Neural progenitor cell (in vitro differentiated cells): ENCODE measurements around the gene EHD4. TPM values are rescaled to one million over a fixed set of nuclear protein-coding genes. Genes with fewer than 3 reads are reported as not detected.

Source experiments
- DNase-seq: peaks from one replicate; pipeline ENCODE4 v3.0.0-alpha.2; 2016; ENCODE audit warnings: low spot score
- H2AFZ ChIP-seq: fragments of 200-600 bp; sonication (generic); replicated peaks from 2 replicates; pipeline ENCODE4 v1.6.1; 2016; ENCODE audit warnings: antibody characterized with exemption
- H3F3A ChIP-seq: fragments of 200-600 bp; sonication (generic); 2 replicates; pipeline ENCODE4 v1.6.1; 2016; ENCODE audit warnings: antibody characterized with exemption, low read depth
- H3K27ac ChIP-seq: fragments of 200-600 bp; sonication (generic); 2 replicates; pipeline ENCODE4 v1.5.1; 2016; ENCODE audit warnings: mild to moderate bottlenecking
- H3K27me3 ChIP-seq: fragments of 200-600 bp; sonication (generic); 2 replicates; pipeline ENCODE4 v1.6.1; 2016; ENCODE audit warnings: mild to moderate bottlenecking, moderate library complexity
- H3K36me3 ChIP-seq: fragments of 200-600 bp; sonication (generic); 2 replicates; pipeline ENCODE4 v1.5.1; 2016
- H3K4me1 ChIP-seq: fragments of 200-600 bp; sonication (generic); 2 replicates; pipeline ENCODE4 v1.6.1; 2016; ENCODE audit warnings: mixed run types
- H3K4me2 ChIP-seq: fragments of 200-600 bp; sonication (generic); 2 replicates; pipeline ENCODE4 v1.6.1; 2016
- H3K4me3 ChIP-seq: fragments of 200-600 bp; sonication (generic); 2 replicates; pipeline ENCODE4 v1.5.1; 2016
- H3K79me2 ChIP-seq: fragments of 200-600 bp; sonication (generic); 2 replicates; pipeline ENCODE4 v1.6.1; 2016; ENCODE audit warnings: low read depth
- H3K9ac ChIP-seq: fragments of 200-600 bp; sonication (generic); 2 replicates; pipeline ENCODE4 v1.6.1; 2016
- H3K9me3 ChIP-seq: fragments of 200-600 bp; sonication (generic); 2 replicates; pipeline ENCODE4 v1.5.1; 2016; ENCODE audit warnings: low read depth
- H4K20me1 ChIP-seq: fragments of 200-600 bp; sonication (generic); 2 replicates; pipeline ENCODE4 v1.6.1; 2016; ENCODE audit warnings: low read depth
- H3K27ac Mint-ChIP-seq: 3 replicates; pipeline ENCODE4 v1.8.0; 2021; ENCODE audit warnings: mixed read lengths
- H3K27me3 Mint-ChIP-seq: 2 replicates; pipeline ENCODE4 v1.8.0; 2022; ENCODE audit warnings: low read depth, mild to moderate bottlenecking, inconsistent platforms, moderate library complexity, mixed read lengths; ENCODE audit not compliant: insufficient read depth
- H3K36me3 Mint-ChIP-seq: 3 replicates; pipeline ENCODE4 v1.8.0; 2021; ENCODE audit warnings: mixed read lengths
- H3K4me1 Mint-ChIP-seq: 3 replicates; pipeline ENCODE4 v1.8.0; 2021; ENCODE audit warnings: mixed read lengths
- H3K4me3 Mint-ChIP-seq: 3 replicates; pipeline ENCODE4 v1.8.0; 2021; ENCODE audit warnings: mild to moderate bottlenecking, moderate library complexity, mixed read lengths
- H3K9me3 Mint-ChIP-seq: 3 replicates; pipeline ENCODE4 v1.8.0; 2020; ENCODE audit warnings: mixed read lengths
- EZH2 ChIP-seq: fragments of 200-600 bp; sonication (generic); IDR thresholded peaks from 2 replicates; pipeline ENCODE4 v1.6.1; 2017; ENCODE audit warnings: antibody characterized with exemption, mild to moderate bottlenecking, moderate library complexity
- EZH2phosphoT487 ChIP-seq: fragments of 200-600 bp; sonication (generic); IDR thresholded peaks from 2 replicates; pipeline ENCODE4 v1.6.1; 2017; ENCODE audit warnings: antibody characterized with exemption
- total RNA-seq: library from RNA; depleted of rRNA; stranded (reverse); fragments of >200 nt; gene quantifications from 2 replicates; pipeline ENCODE4 v1.2.3, GENCODE V29; 2015; ENCODE audit warnings: low replicate concordance
- TF ChIP-seq, protein P1 (sequence below): fragments of 200-600 bp; sonication (generic); IDR thresholded peaks from 2 replicates; pipeline ENCODE4 v1.5.1; 2017; ENCODE audit warnings: antibody characterized with exemption, mild to moderate bottlenecking

EHD4 gene
- total RNA-seq, 1 donor from 2014 or later = 6.9 TPM

DNA sequence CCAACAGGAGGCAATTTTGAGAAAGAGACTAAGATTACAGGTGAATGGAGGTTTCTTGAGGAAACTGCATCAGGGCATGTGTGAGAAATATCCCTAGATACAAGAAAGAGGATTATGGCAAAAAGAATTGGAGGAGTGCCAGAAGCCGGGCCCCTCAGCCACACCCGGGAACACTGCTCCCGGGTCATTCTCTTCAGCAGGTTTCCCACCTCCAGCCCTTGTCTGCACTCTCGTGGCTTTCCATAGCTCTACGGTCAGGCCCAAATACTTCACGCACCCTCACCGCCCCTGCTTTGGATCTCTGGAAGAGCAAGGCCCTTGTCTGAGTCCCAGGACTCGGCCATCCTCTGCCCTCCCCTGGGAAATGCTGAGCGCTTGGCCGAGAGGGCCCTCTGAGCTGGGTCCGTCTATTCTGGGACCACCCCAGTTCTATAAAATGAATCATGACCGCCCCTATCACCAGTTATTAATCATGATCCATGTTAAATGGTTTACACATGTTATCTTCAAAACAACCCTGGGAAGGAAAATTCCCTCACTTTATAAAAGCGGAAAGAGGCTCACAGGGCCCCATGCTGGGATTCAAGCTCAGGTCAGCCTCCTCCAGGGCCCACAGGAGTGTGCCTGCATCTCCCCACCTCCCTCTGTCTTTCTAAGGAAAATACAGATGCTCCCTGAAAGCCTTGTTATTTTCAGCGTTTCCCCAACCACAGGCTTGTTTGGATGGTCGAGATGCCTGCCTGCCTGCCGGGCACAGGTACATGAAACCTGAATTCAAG lies 39.7 kb downstream of the EHD4 start:
- no peak for DNase-seq
- Histone ChIP-seq H4K20me1 (no peaks in the 10 kb centered on the region), H3F3A (peaks cover 3% of the 10 kb centered on the region), H3K79me2 (no peaks in the 10 kb centered on the region), H3K36me3 (no peaks in the 10 kb centered on the region), H3K27me3 (no peaks in the 10 kb centered on the region), H3K9ac (no peak overlapping the region), H2AFZ (no peak overlapping the region), H3K4me2 (no peak overlapping the region), H3K4me3 (no peak overlapping the region), H3K9me3 (no peaks in the 10 kb centered on the region), H3K4me1 (peaks cover 28% of the 10 kb centered on the region), H3K27ac (no peak overlapping the region)
- Mint-ChIP-seq H3K9me3 (no peaks in the 10 kb centered on the region), H3K4me3 (no peak overlapping the region), H3K27ac (no peak overlapping the region), H3K4me1 (peaks cover 17% of the 10 kb centered on the region), H3K36me3 (peaks cover 2% of the 10 kb centered on the region), H3K27me3 (peaks cover 5% of the 10 kb centered on the region)
- no peak for TF ChIP-seq EZH2
- no peak for TF ChIP-seq EZH2phosphoT487
- TF ChIP-seq, protein P1, sequence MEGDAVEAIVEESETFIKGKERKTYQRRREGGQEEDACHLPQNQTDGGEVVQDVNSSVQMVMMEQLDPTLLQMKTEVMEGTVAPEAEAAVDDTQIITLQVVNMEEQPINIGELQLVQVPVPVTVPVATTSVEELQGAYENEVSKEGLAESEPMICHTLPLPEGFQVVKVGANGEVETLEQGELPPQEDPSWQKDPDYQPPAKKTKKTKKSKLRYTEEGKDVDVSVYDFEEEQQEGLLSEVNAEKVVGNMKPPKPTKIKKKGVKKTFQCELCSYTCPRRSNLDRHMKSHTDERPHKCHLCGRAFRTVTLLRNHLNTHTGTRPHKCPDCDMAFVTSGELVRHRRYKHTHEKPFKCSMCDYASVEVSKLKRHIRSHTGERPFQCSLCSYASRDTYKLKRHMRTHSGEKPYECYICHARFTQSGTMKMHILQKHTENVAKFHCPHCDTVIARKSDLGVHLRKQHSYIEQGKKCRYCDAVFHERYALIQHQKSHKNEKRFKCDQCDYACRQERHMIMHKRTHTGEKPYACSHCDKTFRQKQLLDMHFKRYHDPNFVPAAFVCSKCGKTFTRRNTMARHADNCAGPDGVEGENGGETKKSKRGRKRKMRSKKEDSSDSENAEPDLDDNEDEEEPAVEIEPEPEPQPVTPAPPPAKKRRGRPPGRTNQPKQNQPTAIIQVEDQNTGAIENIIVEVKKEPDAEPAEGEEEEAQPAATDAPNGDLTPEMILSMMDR = no peak

DNA sequence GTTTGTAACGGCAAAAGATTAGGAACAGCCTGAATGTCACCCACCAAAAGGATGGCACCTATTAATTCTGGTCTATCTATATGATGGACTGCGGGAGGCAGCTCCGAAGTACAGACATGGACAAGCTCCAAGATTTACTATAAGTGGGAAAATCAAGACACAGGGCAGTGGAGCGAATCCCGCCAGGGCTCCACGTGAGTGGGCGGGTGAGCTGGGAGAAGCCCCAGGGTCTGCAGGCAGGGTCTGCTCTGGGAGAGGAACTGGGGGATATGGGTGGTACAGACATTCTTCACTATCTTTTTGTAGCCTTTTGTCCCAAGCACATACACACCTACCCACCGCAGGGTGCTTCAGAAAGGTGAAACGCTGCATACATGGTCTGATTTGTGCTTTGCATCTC lies 40.3 kb downstream of the EHD4 start:
- H3K4me2 ChIP-seq = no peak overlapping the region
- no peak overlapping the region for H2AFZ ChIP-seq
- H3K27ac ChIP-seq = no peak overlapping the region
- no peaks in the 10 kb centered on the region for H4K20me1 ChIP-seq
- no peak overlapping the region for H3K27ac Mint-ChIP-seq
- no peak for DNase-seq
- H3K9me3 Mint-ChIP-seq = no peaks in the 10 kb centered on the region
- H3F3A ChIP-seq = peaks cover 3% of the 10 kb centered on the region
- no peak overlapping the region for H3K9ac ChIP-seq
- peaks cover 5% of the 10 kb centered on the region for H3K27me3 Mint-ChIP-seq
- peaks cover 22% of the 10 kb centered on the region for H3K4me1 ChIP-seq
- H3K9me3 ChIP-seq = no peaks in the 10 kb centered on the region
- no peaks in the 10 kb centered on the region for H3K36me3 ChIP-seq
- H3K4me3 ChIP-seq = no peak overlapping the region
- no peak overlapping the region for H3K4me3 Mint-ChIP-seq
- no peaks in the 10 kb centered on the region for H3K79me2 ChIP-seq
- H3K36me3 Mint-ChIP-seq = peaks cover 2% of the 10 kb centered on the region
- peaks cover 17% of the 10 kb centered on the region for H3K4me1 Mint-ChIP-seq
- TF ChIP-seq EZH2phosphoT487 = no peak
- no peak for TF ChIP-seq EZH2
- TF ChIP-seq, protein P1 = no peak
- H3K27me3 ChIP-seq = no peaks in the 10 kb centered on the region

DNA sequence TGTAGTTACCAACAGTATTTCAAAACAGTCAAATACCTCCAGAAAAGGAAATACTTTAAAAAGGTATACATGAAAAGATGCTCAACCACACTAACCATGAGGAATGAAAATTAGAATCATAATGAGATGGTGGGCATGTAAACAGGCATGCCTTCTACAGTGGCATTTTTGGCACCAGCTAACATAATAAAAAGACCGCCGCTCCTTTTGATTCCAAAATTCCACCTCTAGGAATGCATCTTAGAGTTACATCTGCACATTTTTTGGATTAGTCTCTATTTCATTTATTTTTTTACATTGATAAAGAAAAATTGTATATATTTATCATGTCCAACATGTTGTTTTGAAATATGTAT lies 41.5 kb downstream of the EHD4 start:
- Histone ChIP-seq H3K4me1 (peaks cover 21% of the 10 kb centered on the region), H3K27me3 (no peaks in the 10 kb centered on the region), H3K4me3 (no peak overlapping the region), H3K27ac (no peak overlapping the region), H3K79me2 (no peaks in the 10 kb centered on the region), H4K20me1 (no peaks in the 10 kb centered on the region), H3F3A (peaks cover 3% of the 10 kb centered on the region), H3K9me3 (no peaks in the 10 kb centered on the region), H3K4me2 (no peak overlapping the region), H3K9ac (no peak overlapping the region), H3K36me3 (no peaks in the 10 kb centered on the region), H2AFZ (no peak overlapping the region)
- Mint-ChIP-seq H3K4me3 (no peak overlapping the region), H3K36me3 (no peaks in the 10 kb centered on the region), H3K9me3 (no peaks in the 10 kb centered on the region), H3K4me1 (peaks cover 22% of the 10 kb centered on the region), H3K27ac (no peak overlapping the region), H3K27me3 (peaks cover 5% of the 10 kb centered on the region)
- TF ChIP-seq, protein P1 = no peak
- TF ChIP-seq EZH2 = no peak
- TF ChIP-seq EZH2phosphoT487 = no peak
- DNase-seq = no peak
